DMS53 (cell line): ENCODE results near the gene MAPRE3.
A peak's percentile ranks its signal among the peaks of the same experiment; 100 is the strongest.
"Not testable (repeated sequence)": the region's sequence is repeated elsewhere in the genome, so short reads cannot be mapped to it uniquely, and the experiment has no call there.

ENCODE experiments used
- DNase-seq: peaks from one replicate; lab custom pipeline; 2025; lab: John Stamatoyannopoulos, UW

The MAPRE3 gene

DNA sequence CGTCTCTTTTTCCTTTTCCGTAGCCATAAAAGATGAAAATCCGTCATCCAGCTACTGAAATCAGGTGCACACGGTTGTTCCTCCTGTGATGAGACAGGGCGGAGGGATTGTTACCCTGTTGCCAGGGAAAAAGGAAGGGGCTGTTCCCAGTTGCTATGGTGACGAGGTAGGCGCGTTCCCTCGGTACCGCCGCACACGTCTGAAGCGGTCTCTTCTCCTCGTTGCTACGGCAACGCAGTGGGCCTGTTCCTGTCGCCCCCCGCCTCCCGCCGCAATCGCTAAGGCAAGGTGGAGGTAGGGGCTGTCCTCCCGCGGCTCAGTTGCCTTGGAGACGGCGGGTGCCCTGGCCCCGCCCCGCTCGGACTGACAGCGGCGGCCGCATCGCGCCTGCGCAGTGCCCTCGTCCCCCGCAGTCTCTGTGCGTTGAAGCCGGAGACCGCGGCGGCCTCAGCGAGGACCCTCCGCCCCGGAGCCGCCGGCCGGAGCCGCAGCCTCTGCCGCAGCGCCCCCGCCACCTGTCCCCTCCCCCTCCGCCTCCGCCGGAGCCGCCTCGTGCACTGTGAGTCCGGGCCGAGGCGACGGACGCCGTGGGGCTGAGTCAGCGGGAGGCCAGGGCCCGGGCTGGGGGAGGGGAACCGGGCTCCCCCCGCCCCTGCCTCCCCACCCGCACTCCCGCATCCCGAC is at the start of gene MAPRE3:
TSS of gene MAPRE3 (plus strand) at position 394 of the 684 bp plus-strand sequence. CDS start 51,582 bp downstream, outside the sequence.
- peak; percentile 94 for DNase-seq

DNA sequence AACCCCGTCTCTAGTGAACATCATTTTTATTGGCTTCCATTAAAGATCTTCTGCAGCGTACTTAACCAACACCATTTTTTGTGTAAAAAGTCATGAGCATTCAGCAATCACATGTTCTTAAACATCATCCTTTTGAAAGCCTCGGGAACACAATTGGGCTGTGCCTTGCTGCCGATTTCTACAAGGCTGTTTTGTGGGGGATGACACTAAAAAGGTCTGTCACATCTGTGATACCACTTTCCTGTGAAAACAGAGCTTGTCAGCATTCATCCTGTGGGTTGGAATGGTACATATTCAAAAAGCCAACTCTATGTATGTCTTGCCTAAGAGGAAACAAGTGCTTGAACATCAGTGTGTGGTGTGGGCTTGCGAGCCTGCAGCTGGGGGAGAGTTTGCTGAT is 49.1 kb upstream of the MAPRE3 start:
- no peak for DNase-seq

DNA sequence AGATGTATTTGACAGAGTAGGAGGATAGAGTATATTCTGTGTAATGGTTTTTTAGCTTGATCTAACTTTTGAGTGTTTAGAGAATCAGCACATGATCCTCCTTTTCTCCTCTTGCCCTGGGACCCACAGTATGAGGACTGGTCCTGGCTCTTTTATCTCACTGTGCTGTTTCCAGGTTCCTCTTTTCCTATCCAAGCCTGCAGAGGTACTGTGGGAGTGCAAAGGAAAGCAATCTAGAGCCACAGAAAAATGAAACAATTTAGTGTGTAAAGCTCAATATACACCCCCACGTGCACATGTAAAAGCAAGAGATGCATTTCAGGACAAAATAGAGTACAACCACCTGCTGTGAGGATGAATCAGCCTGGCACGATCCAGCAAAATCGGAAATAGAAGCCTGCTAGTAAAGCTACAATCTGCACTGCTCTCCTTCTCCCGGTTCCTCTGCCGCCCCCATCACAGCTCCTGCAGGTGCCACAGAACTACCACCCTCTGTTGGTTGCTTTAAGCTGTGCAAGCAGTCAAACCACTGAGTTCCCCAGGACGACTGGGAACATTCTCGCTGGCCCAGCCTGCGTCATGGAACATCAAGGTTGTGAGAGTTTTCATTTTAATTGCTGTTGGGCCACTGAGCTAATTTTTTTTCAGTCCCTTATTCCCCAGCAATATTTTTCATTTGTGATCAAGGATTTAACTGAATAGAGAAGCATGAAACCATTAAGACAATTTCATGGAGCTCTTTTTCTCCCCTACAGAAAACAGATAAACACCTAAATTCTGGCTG is 47.8 kb upstream of the MAPRE3 start:
- peak; percentile 75 for DNase-seq

DNA sequence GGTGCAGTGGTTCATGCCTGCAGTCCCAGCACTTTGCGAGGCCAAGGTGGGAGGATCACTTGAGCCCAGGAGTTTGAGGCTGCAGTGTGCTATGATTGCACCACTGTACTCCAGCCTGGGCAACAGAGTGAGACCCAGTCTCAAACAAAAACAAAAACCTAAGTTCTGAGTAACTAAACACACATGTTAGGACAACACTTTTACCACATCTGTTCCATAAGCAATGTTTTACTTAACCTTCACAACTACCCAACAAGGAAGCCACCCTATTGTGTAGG is 47.3 kb upstream of the MAPRE3 start:
- not testable (repeated sequence) for DNase-seq

DNA sequence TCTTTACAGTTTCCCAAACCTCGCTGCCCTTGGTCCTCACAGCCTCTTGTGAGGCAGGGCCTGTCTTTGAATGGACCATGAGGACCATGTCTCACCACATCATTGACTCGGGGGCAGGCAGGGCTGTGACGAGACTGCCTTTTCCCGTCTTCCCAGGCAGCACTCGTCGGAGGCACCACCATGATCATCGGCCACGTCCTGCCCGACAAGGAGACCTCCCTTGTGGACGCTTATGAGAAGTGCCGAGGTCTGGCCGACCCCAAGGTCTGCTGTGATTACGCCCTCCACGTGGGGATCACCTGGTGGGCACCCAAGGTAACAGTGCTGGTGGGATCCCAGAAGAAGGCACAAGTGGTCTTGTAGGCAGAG is 45.7 kb upstream of the MAPRE3 start:
- no peak for DNase-seq

DNA sequence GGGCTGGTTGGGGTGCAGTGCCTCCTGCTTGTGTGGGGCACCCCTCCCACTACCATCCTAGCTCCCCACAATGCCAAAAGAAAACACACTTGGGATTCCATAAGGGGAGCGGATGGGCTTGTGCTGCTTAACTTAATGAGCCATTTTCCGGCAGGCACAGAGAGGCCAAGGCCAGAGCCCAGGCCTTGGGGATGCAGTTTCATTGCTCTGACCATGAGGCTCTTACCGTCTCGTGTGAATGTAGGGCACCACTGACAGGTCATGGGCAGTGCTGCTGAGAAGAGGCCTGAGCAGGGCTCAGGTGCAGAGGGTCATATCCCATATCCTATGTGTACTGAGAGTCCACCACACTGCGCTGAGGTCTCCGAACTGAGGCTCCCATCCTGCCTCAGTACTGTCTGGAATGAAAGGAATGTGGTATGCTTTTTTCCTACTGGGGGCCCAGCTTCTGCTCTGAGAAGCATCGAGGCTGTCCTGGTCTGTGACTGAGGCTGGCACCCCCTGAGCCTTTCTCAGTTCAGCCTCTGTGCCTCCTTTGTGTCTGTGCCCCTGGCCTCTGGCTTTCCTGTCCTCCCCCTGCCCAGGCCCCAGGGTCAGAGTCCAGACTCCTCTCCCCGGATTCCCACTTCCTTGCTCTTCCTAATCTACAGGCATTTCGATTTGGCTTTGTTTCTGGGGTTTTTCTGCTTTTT is 45.2 kb upstream of the MAPRE3 start:
- no peak for DNase-seq

DNA sequence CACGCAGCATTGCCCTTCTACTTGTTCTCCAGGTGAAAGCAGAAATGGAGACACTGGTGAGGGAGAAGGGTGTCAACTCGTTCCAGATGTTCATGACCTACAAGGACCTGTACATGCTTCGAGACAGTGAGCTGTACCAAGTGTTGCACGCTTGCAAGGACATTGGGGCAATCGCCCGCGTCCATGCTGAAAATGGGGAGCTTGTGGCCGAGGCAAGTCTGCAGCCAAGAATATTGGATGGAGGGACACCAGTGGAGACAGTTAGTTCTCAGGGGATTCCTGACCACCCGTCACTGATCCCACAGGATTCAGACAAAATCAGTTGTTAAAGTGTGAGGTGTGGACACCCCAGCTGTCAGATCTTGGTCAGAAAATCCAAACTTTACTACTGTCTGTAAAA is 43.2 kb upstream of the MAPRE3 start:
- DNase-seq = no peak

DNA sequence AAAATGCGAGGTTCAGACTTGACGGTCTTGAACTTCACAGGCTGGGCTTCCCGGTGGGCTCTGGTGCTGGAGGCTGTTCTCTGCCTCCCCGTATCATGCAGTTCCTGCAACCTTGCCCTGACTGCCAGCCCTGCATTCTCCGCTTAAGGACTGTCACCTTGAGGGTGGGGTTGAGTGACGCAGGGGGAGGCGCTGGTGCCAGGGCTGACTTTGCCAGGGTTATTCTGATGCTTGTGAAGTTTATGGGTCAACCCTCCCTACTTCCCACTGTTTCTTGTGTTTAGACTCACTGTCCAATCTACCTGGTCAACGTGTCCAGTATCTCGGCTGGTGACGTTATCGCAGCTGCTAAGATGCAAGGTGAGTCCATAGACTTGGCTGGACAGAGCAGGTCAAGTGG is 37.5 kb upstream of the MAPRE3 start:
- no peak for DNase-seq

DNA sequence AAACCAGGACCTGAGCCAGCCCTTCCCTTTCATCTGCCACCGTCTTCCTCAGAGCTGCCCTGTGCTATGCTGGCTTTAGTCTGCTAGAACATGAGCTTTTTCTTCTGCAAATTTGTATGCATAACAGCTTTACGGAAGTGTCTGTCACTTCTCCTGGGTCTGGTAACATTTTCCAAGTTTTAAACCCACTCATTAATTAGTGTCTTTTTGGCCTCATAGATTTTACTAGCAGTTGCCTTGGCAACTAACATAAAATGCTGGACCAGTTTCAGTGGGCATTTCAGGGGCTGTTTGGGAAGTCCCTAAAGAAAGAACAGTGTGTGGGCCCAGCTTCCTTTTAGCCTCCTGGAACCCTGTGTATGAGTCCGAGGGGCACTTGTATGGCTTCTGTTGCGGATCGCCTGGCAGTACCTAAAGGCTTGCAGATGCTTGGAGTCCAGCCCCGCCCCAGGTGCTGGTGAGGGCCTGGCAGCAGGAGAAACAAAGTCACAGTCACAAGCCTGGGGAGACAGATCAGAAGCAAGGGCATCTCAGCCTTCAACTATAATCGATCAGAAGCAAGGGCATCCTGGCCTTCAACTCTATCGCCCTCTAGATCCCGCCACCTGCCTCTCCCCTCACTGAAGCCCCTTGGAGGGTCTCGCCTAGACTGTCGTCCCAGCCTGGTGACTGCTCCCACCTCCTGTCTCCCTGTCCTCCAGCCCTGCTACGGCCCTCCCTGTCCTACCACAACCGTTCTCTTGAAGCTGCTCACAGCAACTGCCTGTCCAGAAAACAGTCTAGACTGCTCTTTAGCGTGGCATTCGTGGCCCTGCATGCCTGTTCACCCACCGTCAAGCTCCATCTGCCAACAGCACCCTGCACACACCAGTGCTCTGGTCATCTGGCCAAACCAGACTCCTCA is 36.8 kb upstream of the MAPRE3 start:
- no peak for DNase-seq

DNA sequence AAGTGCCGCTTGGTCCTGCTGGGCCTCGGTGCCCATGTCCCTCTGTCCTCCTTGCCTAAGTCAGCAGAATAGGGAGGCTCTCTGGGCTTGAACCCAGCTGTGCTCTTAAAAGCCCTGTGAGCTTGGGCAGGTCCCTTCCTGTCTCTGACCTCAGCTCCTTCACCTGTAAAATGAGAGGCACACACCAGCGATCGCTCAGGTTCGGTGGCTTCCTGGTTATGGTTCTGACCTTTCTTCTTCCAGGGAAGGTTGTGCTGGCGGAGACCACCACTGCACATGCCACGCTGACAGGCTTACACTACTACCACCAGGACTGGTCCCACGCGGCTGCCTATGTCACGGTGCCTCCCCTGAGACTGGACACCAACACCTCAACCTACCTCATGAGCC is 36.1 kb upstream of the MAPRE3 start:
- no peak for DNase-seq

DNA sequence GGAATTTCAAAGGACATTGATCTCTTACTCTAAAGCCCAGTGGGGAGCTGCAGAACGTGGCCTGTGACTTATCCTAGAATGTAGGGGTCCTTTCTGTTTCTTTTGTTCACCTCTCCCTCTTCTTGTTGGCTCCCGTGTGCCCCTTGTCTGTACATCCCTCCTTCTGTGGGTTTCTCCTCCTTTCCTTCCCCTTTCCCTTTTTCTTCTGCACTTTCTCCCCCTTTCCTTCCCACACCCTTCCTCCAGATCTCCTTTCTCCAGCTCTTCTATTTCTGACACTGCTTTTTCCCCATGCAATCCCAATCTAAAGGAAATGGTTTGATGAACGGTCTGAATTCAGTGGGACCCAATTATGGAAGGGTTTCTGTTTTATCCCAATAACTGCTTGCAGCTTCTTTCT is 35.5 kb upstream of the MAPRE3 start:
- no peak for DNase-seq

DNA sequence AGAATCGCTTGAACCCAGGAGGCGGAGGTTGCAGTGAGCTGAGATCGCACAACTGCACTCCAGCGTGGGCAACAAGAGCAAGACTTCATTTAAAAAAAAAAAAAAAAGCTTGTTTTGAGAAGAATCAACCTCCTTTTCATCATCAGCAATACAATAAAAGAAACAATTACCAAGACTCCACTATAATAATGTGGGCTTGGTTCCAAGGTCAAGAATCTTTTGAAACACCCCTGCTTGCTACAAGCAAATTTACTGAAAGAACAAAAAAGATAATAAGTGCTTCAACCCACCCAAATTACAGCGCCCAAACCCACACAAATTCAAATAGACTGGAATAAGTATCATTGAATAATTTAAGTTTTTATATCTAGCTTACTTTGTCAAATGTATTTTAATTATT is 33.6 kb upstream of the MAPRE3 start:
- DNase-seq = no peak

DNA sequence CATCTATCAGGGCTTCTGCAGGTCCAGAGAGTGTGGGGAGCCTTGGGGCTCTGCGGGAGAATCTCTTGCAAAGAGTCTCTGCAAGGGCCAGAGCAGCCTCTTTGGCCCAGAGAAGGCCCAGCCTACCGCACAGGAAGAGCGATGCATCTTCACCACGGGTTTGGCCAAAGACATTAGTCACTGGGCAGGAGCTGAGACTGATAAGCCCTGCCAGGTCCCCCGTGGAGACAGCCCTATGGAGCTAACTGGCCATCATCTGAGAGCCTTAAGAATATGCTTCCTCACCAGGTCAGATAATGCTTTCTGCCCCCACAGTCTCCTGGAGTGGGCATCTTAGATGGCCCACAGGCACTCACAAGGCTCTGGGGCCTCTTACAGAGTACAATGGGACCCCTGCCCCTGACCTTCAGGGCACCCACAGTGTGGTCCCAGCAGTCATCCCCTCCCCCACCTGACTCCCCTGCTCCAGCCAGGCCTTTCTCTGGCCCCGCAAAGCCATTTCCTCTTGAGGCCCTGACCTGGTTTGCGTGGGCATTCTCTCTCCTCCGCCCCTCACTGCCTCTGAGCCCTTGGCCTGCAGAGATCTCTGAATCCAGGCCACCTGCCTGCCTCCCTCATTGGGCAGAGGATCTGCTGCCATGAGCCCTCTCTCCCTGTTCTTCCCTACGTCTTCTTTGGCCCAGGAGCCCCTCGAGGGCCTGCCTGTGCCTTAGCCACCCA is 31.9 kb upstream of the MAPRE3 start:
- no peak for DNase-seq

DNA sequence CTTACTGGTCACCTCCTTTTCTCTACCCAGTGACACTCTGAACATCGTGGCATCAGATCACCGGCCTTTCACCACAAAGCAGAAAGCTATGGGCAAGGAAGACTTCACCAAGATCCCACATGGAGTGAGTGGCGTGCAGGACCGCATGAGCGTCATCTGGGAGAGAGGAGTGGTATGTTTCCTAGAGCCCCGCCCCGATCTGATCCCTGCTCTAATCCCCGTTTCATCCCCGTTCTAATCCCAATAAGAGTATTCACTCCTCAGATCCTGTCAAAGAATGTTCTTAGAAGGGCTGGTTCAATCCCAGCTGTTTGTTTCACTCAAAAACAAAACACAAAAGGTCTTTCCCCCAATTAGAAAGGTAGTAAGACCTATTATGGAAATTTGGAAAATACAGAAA is 30.4 kb upstream of the MAPRE3 start:
- DNase-seq = no peak

DNA sequence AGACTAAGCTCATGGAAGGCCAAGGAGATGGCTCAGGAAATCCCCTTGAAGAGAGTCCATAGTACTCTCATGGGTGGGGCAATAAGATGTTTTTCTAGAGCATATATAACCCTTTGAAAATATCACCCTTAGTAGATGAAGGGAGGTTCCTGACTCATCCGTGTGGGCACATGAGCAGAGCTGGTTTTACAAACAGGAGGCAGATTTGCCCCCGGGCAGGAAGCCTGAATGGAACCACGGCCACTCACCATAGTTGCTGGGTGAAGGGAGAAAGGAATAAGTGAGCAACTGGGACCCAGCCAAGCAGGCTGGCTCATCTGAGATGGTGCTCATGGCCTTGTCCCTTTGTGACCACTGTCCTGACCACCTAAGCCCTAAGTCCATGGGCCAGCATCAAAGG is 29.0 kb upstream of the MAPRE3 start:
- no peak for DNase-seq

DNA sequence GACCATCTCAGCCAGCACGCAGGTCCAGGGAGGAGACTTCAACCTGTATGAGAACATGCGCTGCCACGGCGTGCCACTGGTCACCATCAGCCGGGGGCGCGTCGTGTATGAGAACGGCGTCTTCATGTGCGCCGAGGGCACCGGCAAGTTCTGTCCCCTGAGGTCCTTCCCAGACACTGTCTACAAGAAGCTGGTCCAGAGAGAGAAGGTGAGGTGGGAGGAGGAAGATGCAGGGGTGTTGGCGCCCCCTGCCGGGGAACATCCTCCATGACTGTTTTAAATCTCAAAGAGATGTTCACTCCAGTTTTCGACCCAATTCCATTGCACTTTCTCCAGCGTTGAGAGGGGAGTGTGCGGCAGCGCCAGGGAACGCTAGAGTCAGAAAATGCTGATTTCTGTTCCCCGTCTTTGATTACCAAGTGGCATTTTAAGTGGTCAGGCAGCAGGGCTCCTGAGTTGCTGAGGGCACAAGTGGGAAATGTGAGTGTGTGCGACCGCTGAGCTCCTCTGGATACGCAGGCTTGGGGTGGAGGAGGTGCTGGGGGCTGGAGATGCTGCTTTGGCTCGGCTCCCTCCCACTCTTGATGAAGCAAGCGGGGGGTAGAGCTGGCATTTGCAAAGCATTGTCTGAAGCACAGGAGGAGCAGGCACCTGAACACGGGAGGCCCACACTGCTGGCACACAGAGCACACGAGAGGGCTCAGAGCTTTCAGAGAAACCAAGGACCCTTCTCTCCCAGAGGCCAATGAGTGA is 27.7 kb upstream of the MAPRE3 start:
- DNase-seq = peak; percentile 73

DNA sequence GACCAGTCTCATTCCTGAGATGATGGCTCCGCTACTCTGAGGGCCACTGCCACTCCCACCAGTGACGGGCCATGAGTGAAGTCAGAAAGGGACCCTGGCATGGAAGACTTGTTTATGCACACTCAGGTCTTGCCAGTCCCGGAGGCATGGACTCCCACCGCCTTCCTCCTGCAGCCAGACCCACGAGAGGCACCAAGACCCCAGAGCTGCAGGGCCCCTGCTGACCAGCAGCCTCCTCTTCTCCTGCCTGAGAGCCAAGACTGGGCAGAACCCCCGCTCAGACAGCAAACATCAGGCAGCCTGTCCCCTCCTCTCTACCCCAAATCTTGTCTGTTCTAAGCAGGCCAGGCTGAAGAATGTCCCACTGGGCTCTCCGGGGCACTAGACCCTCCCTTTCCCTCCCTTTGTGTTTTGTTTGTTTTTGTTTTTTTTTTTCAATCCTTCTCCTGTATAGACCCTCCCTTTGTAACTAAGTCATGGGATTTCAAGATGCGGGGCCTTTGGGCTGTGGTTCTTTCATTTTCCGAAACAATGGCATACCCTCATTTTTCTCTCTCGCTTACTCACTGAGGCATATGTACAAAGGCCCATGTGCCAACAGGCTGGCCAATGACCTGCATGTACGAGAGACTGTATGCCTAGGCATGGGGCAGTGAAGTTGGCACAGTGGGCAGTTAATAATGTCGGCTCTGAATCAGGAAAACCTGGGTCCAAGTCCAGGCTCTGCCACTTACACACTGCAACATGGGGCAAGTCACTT is 24.3 kb upstream of the MAPRE3 start:
- no peak for DNase-seq

DNA sequence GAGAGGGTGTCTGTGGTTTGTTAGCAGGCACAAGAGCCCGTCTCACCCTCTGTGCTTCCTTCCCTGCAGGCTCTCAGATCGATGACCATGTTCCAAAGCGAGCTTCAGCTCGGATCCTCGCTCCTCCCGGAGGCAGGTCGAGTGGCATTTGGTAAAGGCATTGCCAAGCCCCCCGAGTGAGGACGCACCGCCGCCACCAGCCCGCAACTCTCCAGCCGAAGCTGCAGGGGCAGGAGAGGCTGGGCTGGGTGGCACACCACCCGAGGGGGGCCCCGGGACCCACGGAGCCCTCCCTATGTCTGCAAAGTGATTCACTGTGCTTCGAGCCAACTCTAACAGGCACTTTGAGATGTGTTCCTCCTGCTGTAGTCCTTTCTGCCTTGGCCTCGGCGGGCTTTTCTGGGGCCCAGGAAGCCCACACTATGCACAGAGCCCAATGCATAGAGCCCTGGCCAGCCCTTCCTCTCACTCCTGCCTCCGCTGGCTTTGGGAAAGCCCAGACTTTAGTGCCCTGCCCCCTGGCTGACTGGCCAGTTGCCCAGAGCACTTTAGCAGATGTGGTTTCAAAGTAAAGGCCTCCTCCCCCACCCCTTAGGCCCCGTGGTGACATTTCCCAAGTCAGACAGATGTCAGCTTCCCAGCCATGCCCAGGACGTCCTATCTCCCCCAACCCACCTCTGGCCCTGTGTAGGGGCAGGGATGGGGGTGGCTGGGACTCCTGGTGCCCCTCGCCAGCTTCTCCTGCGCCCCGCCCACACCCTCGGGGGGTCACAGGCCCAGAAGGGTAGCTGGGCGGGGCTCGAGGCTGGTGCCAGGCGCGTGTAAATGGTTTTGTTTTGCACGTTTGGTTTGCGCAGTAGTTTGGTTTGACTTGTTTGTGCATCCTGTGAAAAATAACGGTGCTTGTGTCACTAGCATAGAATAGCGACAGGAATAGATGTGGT is 23.3 kb upstream of the MAPRE3 start:
- DNase-seq = peak; percentile 82

DNA sequence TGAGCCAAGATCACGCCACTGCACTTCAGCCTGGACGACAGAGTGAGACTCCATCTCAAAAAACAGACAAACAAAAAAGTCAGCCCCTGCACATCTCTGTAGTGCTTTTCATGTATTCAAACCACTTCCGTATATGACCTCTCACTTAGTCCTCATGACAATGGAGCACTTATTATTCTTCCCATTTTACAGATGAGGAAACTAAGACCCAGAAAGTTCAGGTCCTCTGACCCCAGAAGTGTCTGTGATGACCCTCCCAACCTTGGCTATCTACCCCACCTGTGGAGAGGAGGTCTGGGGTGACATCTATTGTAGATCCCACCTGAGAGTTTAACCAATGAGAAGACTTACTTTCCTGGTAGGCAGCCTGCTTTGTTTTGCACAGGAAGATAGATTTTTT is 21.6 kb upstream of the MAPRE3 start:
- no peak for DNase-seq
